DMS153 treated with DMSO at 0.1 percent for 48 hours (cell line): ENCODE measurements around the gene ENC1.

ENCODE experiments used
- DNase-seq: peaks from one replicate; lab custom pipeline; 2025; ENCODE audit not compliant: unreplicated experiment; lab: John Stamatoyannopoulos, UW

The ENC1 gene

GRCh38 chr5:74632947-74633356 lies 7.6 kb downstream of the ENC1 start:
- no peak for DNase-seq

- DNase-seq = no peak
These were observed 9.2 kb downstream of the ENC1 start for GRCh38 chr5:74631081-74631953.

- DNase-seq = no peak
These were observed 10.0 kb downstream of the ENC1 start for GRCh38 chr5:74630453-74631066.

- no peak for DNase-seq
These were observed 11.2 kb downstream of the ENC1 start for GRCh38 chr5:74629326-74629725.

GRCh38 chr5:74628359-74628758 lies 12.2 kb downstream of the ENC1 start:
- DNase-seq = no peak

GRCh38 chr5:74627646-74628279 lies 12.8 kb downstream of the ENC1 start:
- no peak for DNase-seq

- no peak for DNase-seq
These were observed 13.9 kb downstream of the ENC1 start for GRCh38 chr5:74626386-74627222.

GRCh38 chr5:74625742-74626241 lies 14.7 kb downstream of the ENC1 start:
- no peak for DNase-seq

- DNase-seq = no peak
These were observed 15.5 kb downstream of the ENC1 start for GRCh38 chr5:74624931-74625505.

- no peak for DNase-seq
These were observed 16.0 kb downstream of the ENC1 start for GRCh38 chr5:74624501-74624900.

GRCh38 chr5:74623748-74624408 lies 16.6 kb downstream of the ENC1 start:
- no peak for DNase-seq

- DNase-seq = no peak
These were observed 17.4 kb downstream of the ENC1 start for GRCh38 chr5:74623006-74623611.

- DNase-seq = no peak
These were observed 18.4 kb downstream of the ENC1 start for GRCh38 chr5:74622122-74622521.

- no peak for DNase-seq
These were observed 19.0 kb downstream of the ENC1 start for GRCh38 chr5:74621492-74621891.

GRCh38 chr5:74619308-74619707 lies 21.2 kb downstream of the ENC1 start:
- DNase-seq = no peak

- no peak for DNase-seq
These were observed 22.4 kb downstream of the ENC1 start for GRCh38 chr5:74618106-74618505.

GRCh38 chr5:74617202-74617601 lies 23.3 kb downstream of the ENC1 start:
- no peak for DNase-seq

- DNase-seq = no peak
These were observed 24.0 kb downstream of the ENC1 start for GRCh38 chr5:74616236-74617146.

GRCh38 chr5:74613283-74613682 lies 27.2 kb downstream of the ENC1 start:
- DNase-seq = no peak
